ENCODE measurements around the gene ATP6V1E1. TPM values are rescaled to one million over a fixed set of nuclear protein-coding genes. Genes with fewer than 3 reads are reported as not detected.

ATP6V1E1 gene
- total RNA-seq, 1 experiment from 2014 or later: 89.2 TPM

DNA sequence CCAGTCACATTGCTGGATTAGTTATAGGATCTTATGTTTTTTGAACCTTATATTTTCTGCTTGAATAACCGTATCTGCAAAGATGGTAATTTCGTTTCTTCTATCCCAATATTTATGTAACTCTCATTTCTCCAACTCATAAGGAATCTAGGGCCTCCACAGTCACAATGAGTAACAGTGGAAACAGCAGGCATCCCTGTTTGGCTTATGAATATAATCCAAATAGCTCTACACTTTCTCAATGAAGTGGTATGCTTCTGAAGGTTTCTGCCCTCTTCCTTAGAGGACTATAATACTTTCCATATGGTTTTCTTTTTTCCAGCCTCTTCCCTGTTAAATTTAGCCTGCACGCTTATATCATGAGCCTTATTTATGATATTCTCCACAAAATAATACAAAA is 16.5 kb downstream of the ATP6V1E1 start:
- Histone ChIP-seq H2BK5ac (ENCODE audit: insufficient read length, low read length) (no peak overlapping the region), H4K91ac (ENCODE audit: insufficient read length, low read depth, low read length) (no peak overlapping the region), H3K4ac (ENCODE audit: low read depth, low read length) (no peak overlapping the region), H3T11ph (ENCODE audit: low read length) (no peak overlapping the region), H3K9me3 (ENCODE audit: control insufficient read depth, low read depth, low read length) (no peaks in the 10 kb centered on the region), H4K5ac (ENCODE audit: insufficient read length, low read depth, low read length) (no peak overlapping the region), H2BK20ac (ENCODE audit: low read depth, low read length, poor library complexity, severe bottlenecking) (no peak overlapping the region), H3K14ac (ENCODE audit: insufficient read depth, low read length) (no peak overlapping the region), H2BK120ac (ENCODE audit: low read depth, low read length, poor library complexity, severe bottlenecking) (no peak overlapping the region), H2BK12ac (ENCODE audit: insufficient read length, low read depth, low read length) (no peak overlapping the region), H3K4me2 (ENCODE audit: insufficient read depth, insufficient read length, low read length) (no peak overlapping the region), H3K56ac (ENCODE audit: insufficient read length, low read depth, low read length) (no peak overlapping the region), H2AK5ac (ENCODE audit: insufficient read length, low read length) (no peak overlapping the region), H3K4me1 (ENCODE audit: insufficient read depth, low read length) (no peaks in the 10 kb centered on the region), H4K20me1 (ENCODE audit: control insufficient read depth, insufficient read depth, insufficient read length) (no peaks in the 10 kb centered on the region), H3K9ac (ENCODE audit: extremely low read depth, insufficient read length, low read length) (no peak overlapping the region), H2BK15ac (ENCODE audit: low read depth, low read length) (no peak overlapping the region), H3K23ac (ENCODE audit: insufficient read length, low read depth, low read length) (no peak overlapping the region), H3K18ac (ENCODE audit: insufficient read length, low read depth, low read length) (no peak overlapping the region), H3K23me2 (ENCODE audit: insufficient read length, low read depth, low read length, poor library complexity, severe bottlenecking) (no peaks in the 10 kb centered on the region), H3K79me2 (ENCODE audit: insufficient read depth, low read length) (0 out of 2 replicates have a peak, but pooled peaks cover 2% of the 10 kb centered on the region), H3K27ac (ENCODE audit: insufficient read length, low read depth, low read length) (no peak overlapping the region), H3K27me3 (ENCODE audit: insufficient read depth, low read length) (no peaks in the 10 kb centered on the region), H3K79me1 (ENCODE audit: insufficient read depth, low read depth, low read length, poor library complexity, severe bottlenecking) (peaks cover 3% of the 10 kb centered on the region), H4K8ac (replicated peaks; ENCODE audit: insufficient read length, low read depth, low read length) (no peak overlapping the region), H2AFZ (ENCODE audit: low read length) (no peak overlapping the region)
- Mint-ChIP-seq H3K4me3 (no peak overlapping the region), H3K4me1 (no peaks in the 10 kb centered on the region), H3K27me3 (ENCODE audit: low read depth) (no peaks in the 10 kb centered on the region), H3K9me3 (no peaks in the 10 kb centered on the region), H3K27ac (0 out of 7 replicates have a peak overlapping the region, but pooled peaks of 1 of the 3 experiments have one; percentile 56), H3K36me3 (ENCODE audit: insufficient read depth in 1 of 3, low read depth in 3 of 3) (peaks cover 10 to 47% (median 41%) of the 10 kb centered on the region in 3 experiments; a peak in 6 of 7 replicates)
- DNase-seq: no peak
- no CpG with 5 or more reads among the region's 3 CpGs for WGBS (ENCODE audit: extremely low coverage, insufficient read length, low lambda C conversion rate)
- TF ChIP-seq, protein P1, sequence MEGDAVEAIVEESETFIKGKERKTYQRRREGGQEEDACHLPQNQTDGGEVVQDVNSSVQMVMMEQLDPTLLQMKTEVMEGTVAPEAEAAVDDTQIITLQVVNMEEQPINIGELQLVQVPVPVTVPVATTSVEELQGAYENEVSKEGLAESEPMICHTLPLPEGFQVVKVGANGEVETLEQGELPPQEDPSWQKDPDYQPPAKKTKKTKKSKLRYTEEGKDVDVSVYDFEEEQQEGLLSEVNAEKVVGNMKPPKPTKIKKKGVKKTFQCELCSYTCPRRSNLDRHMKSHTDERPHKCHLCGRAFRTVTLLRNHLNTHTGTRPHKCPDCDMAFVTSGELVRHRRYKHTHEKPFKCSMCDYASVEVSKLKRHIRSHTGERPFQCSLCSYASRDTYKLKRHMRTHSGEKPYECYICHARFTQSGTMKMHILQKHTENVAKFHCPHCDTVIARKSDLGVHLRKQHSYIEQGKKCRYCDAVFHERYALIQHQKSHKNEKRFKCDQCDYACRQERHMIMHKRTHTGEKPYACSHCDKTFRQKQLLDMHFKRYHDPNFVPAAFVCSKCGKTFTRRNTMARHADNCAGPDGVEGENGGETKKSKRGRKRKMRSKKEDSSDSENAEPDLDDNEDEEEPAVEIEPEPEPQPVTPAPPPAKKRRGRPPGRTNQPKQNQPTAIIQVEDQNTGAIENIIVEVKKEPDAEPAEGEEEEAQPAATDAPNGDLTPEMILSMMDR (conservative IDR thresholded peaks at IDR 0.05): no peak
